ENCODE data around the gene KDM4B.

The KDM4B gene

GRCh38 chr19:5149508-5149907, 180.6 kb downstream of the KDM4B start:
- TF ChIP-seq CTCF (IDR thresholded peaks at IDR 0.05; ENCODE audit: control insufficient read depth, insufficient read depth, low read depth, low read length, missing control alignments) = no peak
- DNase-seq (ENCODE audit: low read depth) = no peak
- no peak overlapping the region for H3K4me3 ChIP-seq (ENCODE audit: control insufficient read depth, low read depth, low read length)

- no peak for TF ChIP-seq CTCF (IDR thresholded peaks at IDR 0.05; ENCODE audit: control insufficient read depth, insufficient read depth, low read depth, low read length, missing control alignments)
- DNase-seq (ENCODE audit: low read depth) = no peak
- no peak overlapping the region for H3K4me3 ChIP-seq (ENCODE audit: control insufficient read depth, low read depth, low read length)
These were observed 181.3 kb downstream of the KDM4B start for GRCh38 chr19:5149932-5150901.

GRCh38 chr19:5150902-5151741, 182.2 kb downstream of the KDM4B start:
- no peak for DNase-seq (ENCODE audit: low read depth)

GRCh38 chr19:5152013-5152763, 183.3 kb downstream of the KDM4B start:
- no peak overlapping the region for H3K4me3 ChIP-seq (ENCODE audit: control insufficient read depth, low read depth, low read length)
- no peak for TF ChIP-seq CTCF (IDR thresholded peaks at IDR 0.05; ENCODE audit: control insufficient read depth, insufficient read depth, low read depth, low read length, missing control alignments)
- DNase-seq (ENCODE audit: low read depth) = no peak

More at GRCh38 chr19:5150902-5151741, 182.2 kb downstream of the KDM4B start:
- TF ChIP-seq CTCF (IDR thresholded peaks at IDR 0.05; ENCODE audit: control insufficient read depth, insufficient read depth, low read depth, low read length, missing control alignments) = no peak
- no peak overlapping the region for H3K4me3 ChIP-seq (ENCODE audit: control insufficient read depth, low read depth, low read length)

- DNase-seq (ENCODE audit: low read depth) = no peak
- H3K4me3 ChIP-seq (ENCODE audit: control insufficient read depth, low read depth, low read length) = no peak overlapping the region
- TF ChIP-seq CTCF (IDR thresholded peaks at IDR 0.05; ENCODE audit: control insufficient read depth, insufficient read depth, low read depth, low read length, missing control alignments) = no peak
These were observed 184.0 kb downstream of the KDM4B start for GRCh38 chr19:5152767-5153532.
